Stimulated activated naive CD8-positive, alpha-beta T cell treated with anti-CD3 and anti-CD28 coated beads, Interleukin-15, Interleukin-2, amounts not matched to agents 100 U/mL and 50 U/mL, for 24 hours (primary cell): ENCODE measurements around the gene DAG1.
"Not testable (repeated sequence)": the region's sequence is repeated elsewhere in the genome, so short reads cannot be mapped to it uniquely, and the experiment has no call there.

Experiments used
- ATAC-seq: fragments of 150-1000 bp; cut with Tn5 transposase; one replicate; pipeline ENCODE4 v1.10.0; 2021
- DNase-seq: peaks from one replicate; pipeline ENCODE4 v3.0.0; 2021

DAG1 gene

GRCh38 chr3:49470714-49471420 lies 800 bp downstream of the DAG1 start:
- DNase-seq (no peak), ATAC-seq (peak; percentile 26)

- DNase-seq (no peak), ATAC-seq (no peak)
Observed at GRCh38 chr3:49471856-49472495, 1.9 kb downstream of the DAG1 start.

- peak; percentile 84 for ATAC-seq
- peak; percentile 41 for DNase-seq
Observed at GRCh38 chr3:49476563-49476962, 6.5 kb downstream of the DAG1 start.

GRCh38 chr3:49482766-49483165 lies 12.7 kb downstream of the DAG1 start:
- DNase-seq: no peak

GRCh38 chr3:49484471-49484870 lies 14.4 kb downstream of the DAG1 start:
- no peak for DNase-seq
- ATAC-seq: no peak

More at GRCh38 chr3:49482766-49483165, 12.7 kb downstream of the DAG1 start:
- ATAC-seq: no peak

- no peak for DNase-seq
- ATAC-seq: no peak
Observed at GRCh38 chr3:49489247-49489646, 19.2 kb downstream of the DAG1 start.

GRCh38 chr3:49492969-49493368 lies 22.9 kb downstream of the DAG1 start:
- ATAC-seq (no peak), DNase-seq (no peak)

GRCh38 chr3:49493901-49494300 lies 23.8 kb downstream of the DAG1 start:
- no peak for DNase-seq
- no peak for ATAC-seq

GRCh38 chr3:49495023-49495422 lies 25.0 kb downstream of the DAG1 start:
- DNase-seq (no peak), ATAC-seq (no peak)

- not testable (repeated sequence) for DNase-seq, ATAC-seq
Observed at GRCh38 chr3:49496845-49497244, 26.8 kb downstream of the DAG1 start.

GRCh38 chr3:49497606-49498005 lies 27.5 kb downstream of the DAG1 start:
- DNase-seq (no peak), ATAC-seq (no peak)

- ATAC-seq: no peak
Observed at GRCh38 chr3:49498239-49498638, 28.2 kb downstream of the DAG1 start.

GRCh38 chr3:49498648-49499047 lies 28.6 kb downstream of the DAG1 start:
- ATAC-seq: no peak
- DNase-seq: no peak

More at GRCh38 chr3:49498239-49498638, 28.2 kb downstream of the DAG1 start:
- no peak for DNase-seq

GRCh38 chr3:49500205-49500731 lies 30.2 kb downstream of the DAG1 start:
- no peak for DNase-seq
- peak; percentile 19 for ATAC-seq

GRCh38 chr3:49500732-49501609 lies 30.9 kb downstream of the DAG1 start:
- ATAC-seq (peak; percentile 43), DNase-seq (no peak)

- ATAC-seq: no peak
- no peak for DNase-seq
Observed at GRCh38 chr3:49501842-49502241, 31.8 kb downstream of the DAG1 start.

- ATAC-seq (no peak), DNase-seq (no peak)
Observed at GRCh38 chr3:49506906-49507305, 36.8 kb downstream of the DAG1 start.

- ATAC-seq (no peak), DNase-seq (no peak)
Observed at GRCh38 chr3:49509028-49509561, 39.0 kb downstream of the DAG1 start.

- ATAC-seq: no peak
- DNase-seq: no peak
Observed at GRCh38 chr3:49511639-49512038, 41.6 kb downstream of the DAG1 start.

GRCh38 chr3:49512781-49513355 lies 42.8 kb downstream of the DAG1 start:
- ATAC-seq: no peak
- DNase-seq: no peak

- ATAC-seq: no peak
Observed at GRCh38 chr3:49513494-49514124, 43.5 kb downstream of the DAG1 start.

More at GRCh38 chr3:49513494-49514124, 43.5 kb downstream of the DAG1 start:
- no peak for DNase-seq
